HG02870 (cell line): ENCODE results near the gene GSTM5.
"Not testable (repeated sequence)": the region's sequence is repeated elsewhere in the genome, so short reads cannot be mapped to it uniquely, and the experiment has no call there.

Experiments
- ATAC-seq: cut with Tn5 transposase; IDR thresholded peaks from one replicate; pipeline ENCODE4 v1.9.1; 2021; ENCODE audit warnings: mild to moderate bottlenecking, moderate library complexity; ENCODE audit not compliant: unreplicated experiment

GSTM5 gene

GRCh38 chr1:109760581-109761226 is 48.7 kb downstream of the GSTM5 start:
- ATAC-seq, result no peak

GRCh38 chr1:109761227-109762038 is 49.4 kb downstream of the GSTM5 start:
- ATAC-seq, result no peak

DNA sequence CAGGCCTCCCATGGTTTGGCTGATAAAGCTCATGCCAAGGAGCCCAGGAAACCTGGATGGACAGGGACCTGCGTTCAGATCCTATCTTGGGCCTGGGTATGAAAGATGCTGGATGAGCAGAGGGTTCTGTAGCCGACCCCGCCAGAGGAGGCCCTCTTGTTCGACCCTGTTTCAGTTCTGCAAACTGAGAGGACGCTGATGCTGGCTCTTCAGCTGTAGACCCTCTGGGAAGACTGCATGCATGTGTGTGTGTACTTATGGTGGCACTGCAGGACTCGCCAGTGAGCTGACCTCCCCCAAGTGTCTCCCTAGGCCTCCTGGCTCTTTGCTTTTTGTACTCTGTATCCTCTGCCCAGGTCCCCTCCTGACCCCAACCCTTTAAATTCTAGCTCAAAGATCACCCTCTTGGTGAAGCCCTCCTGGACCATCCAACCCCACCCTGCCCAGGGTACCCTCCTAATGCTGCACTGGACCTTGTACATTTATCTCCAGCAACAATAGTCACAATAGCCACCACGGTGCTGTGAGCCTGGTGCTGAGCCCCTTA is 50.1 kb downstream of the GSTM5 start:
- ATAC-seq, result no peak

DNA sequence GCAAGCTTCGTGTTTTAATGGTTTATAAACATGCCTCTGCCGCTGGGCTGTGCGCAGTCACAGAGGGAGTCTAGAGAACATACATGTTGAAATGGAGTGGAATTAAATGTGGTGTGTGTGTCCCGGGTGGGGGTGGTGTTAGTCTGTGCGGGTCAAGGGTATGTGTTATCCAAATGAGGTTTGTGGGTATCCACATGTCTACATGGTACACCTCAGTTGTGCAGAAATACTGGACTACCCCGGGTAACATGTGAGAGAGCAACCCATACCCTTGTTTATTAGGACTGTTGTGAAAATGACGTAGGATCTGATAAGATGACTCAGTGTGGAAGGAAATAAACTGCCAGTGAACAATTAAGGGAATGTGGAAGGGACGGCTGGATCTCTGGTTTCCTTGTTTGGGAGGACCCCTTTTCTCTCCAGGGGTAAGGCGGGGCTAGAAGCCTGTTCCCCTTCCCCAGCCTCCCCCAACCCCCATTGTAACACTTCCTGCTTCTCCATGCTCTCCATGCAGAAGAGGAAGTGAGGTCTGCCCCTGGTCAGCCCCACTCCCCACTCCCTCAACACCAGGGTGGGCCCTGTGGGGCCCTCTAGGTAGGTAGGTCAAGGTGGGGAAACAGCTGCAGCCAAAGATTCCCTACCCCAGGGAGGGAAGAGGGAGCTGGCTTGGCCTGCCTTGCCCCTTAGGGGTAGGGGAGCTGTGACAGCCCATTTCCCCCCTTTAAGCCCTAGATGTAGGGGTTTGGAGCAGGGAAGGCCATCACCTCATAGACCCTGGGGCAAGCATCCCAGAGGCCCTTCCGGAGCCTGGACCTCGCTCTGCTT is 51.0 kb downstream of the GSTM5 start:
- no peak for ATAC-seq

GRCh38 chr1:109763646-109764415 is 51.8 kb downstream of the GSTM5 start, which contains the start of gene EPS8L3:
EPS8L3 (minus strand) TSS chr1:109763923; CDS start chr1:109761749, 2,174 bp downstream.
- ATAC-seq, result no peak

DNA sequence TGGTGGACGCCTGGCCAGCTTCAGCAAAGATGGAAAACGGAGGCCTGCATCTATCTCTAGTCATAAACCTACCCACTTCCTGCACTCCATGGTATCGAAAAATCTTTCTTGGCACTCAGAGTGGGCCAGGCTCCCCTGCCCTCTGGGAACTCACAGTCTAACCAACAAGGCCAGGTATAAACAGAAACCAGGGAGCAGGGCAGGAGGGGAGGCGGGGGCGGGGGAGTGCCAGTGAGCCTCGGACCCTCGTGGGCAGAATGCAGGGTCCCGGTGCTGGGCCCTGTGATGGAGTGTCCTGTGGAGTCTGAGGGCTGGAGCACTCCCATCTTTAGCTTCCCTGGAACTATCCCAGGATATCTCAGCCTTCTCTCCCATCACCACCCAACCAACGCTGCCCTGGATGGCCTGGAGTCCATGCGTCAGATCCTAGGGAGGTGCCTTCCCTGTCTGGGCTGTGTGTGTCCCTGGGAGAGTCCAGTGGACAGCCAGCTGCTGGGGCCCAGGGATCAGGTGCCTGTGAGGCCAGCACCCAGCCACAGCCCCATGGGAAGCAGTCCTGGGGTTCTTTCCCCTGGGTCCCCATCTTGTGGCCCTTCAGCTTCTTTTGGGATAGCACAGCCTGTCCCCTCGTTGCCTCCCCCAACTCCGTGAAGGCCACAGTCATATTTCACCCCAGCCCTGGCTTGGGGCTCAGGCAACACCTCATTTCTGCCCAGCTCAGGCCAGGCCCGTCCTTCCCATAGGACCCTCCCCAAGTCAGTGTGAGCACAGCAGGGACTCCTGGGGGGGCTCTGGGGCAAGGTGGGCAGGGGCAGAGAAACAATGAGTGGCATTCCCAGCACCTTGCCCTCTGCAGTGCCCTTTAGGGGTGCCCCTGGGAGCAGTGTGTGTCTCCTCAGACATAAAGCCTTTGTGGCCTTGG is 52.8 kb downstream of the GSTM5 start:
- ATAC-seq, result no peak

GRCh38 chr1:109765483-109765815 is 53.4 kb downstream of the GSTM5 start:
- no peak for ATAC-seq

DNA sequence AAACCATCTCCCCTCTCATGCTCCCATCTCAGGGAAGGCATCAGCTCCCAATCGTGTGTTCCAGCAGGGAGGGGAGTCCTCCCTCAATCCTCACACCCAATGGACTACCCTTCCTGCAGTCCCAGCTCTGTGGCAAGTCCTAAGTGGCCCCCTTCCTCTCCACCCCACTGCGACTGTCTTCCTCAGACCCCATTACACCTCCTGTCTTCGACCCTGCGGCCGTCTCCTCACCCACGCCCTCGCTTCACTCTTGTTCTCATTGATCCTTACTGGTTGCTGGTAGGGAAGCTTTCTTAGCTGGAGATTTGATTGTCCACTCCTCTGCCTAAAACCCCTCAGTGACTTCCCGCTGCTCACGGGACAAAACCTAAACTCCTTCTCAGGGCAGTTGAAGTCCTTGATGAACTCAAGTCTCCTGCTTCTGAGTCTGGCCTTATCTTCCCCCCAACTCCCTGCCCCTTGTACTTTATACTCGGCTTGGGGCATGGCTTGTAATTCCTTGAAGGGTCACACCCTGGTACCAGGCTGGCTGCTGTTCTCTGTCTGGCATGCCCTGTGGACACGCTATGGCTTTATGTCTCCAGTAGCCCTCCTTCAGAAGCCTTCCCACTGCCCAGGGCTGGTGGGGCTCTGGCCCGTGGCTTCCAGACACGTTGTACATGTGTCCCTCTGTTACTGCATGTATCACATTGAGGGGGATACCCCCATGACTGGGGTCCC is 54.0 kb downstream of the GSTM5 start:
- no peak for ATAC-seq

- not testable (repeated sequence) for ATAC-seq
These were observed 55.1 kb downstream of the GSTM5 start for GRCh38 chr1:109766991-109767636.
